DND-41 (cell line): ENCODE measurements around the gene ZC3H12C.

Experiments
- EZH2 ChIP-seq: IDR thresholded peaks from 3 replicates; pipeline ENCODE4 v1.6.1; 2012; ENCODE audit warnings: borderline replicate concordance, low read depth, mild to moderate bottlenecking, moderate library complexity, low read length, inconsistent platforms; ENCODE audit not compliant: severe bottlenecking
- TF ChIP-seq, protein P1 (sequence below): IDR thresholded peaks from 2 replicates; pipeline ENCODE4 v1.5.1; 2012; ENCODE audit warnings: borderline replicate concordance, low read length, moderate library complexity, mild to moderate bottlenecking; ENCODE audit not compliant: poor library complexity, severe bottlenecking; ENCODE audit errors: extremely low read depth

GRCh38 chr11:110128161-110128560, 35.0 kb downstream of the ZC3H12C start:
- no peak for TF ChIP-seq EZH2
- TF ChIP-seq, protein P1, sequence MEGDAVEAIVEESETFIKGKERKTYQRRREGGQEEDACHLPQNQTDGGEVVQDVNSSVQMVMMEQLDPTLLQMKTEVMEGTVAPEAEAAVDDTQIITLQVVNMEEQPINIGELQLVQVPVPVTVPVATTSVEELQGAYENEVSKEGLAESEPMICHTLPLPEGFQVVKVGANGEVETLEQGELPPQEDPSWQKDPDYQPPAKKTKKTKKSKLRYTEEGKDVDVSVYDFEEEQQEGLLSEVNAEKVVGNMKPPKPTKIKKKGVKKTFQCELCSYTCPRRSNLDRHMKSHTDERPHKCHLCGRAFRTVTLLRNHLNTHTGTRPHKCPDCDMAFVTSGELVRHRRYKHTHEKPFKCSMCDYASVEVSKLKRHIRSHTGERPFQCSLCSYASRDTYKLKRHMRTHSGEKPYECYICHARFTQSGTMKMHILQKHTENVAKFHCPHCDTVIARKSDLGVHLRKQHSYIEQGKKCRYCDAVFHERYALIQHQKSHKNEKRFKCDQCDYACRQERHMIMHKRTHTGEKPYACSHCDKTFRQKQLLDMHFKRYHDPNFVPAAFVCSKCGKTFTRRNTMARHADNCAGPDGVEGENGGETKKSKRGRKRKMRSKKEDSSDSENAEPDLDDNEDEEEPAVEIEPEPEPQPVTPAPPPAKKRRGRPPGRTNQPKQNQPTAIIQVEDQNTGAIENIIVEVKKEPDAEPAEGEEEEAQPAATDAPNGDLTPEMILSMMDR = no peak
